ENCODE measurements around the gene KRTAP19-3.

The KRTAP19-3 gene

DNA sequence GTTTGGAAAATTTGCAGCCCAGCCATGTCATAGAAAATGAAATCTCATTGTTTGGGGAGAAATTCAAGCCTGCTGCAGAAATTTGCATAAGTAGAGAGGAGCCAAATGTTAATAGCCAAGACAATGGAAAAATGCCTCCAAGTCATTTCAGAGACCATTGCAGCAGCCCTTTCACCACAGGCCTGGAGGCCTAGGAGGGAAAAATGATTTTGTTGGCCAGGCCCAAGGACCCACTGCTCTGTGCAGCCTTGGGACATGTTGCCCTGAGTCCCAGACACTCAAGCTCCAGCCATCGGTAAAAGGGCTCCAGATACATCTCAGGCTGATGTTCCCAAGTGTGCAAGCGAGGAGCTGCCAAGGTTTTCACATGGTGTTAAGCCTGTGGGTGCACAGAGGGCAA lies 5.6 kb downstream of the KRTAP19-3 start:
- TF ChIP-seq, protein P1, sequence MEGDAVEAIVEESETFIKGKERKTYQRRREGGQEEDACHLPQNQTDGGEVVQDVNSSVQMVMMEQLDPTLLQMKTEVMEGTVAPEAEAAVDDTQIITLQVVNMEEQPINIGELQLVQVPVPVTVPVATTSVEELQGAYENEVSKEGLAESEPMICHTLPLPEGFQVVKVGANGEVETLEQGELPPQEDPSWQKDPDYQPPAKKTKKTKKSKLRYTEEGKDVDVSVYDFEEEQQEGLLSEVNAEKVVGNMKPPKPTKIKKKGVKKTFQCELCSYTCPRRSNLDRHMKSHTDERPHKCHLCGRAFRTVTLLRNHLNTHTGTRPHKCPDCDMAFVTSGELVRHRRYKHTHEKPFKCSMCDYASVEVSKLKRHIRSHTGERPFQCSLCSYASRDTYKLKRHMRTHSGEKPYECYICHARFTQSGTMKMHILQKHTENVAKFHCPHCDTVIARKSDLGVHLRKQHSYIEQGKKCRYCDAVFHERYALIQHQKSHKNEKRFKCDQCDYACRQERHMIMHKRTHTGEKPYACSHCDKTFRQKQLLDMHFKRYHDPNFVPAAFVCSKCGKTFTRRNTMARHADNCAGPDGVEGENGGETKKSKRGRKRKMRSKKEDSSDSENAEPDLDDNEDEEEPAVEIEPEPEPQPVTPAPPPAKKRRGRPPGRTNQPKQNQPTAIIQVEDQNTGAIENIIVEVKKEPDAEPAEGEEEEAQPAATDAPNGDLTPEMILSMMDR (conservative IDR thresholded peaks at IDR 0.05) = no peak
- H3K27ac ChIP-seq = no peak overlapping the region

DNA sequence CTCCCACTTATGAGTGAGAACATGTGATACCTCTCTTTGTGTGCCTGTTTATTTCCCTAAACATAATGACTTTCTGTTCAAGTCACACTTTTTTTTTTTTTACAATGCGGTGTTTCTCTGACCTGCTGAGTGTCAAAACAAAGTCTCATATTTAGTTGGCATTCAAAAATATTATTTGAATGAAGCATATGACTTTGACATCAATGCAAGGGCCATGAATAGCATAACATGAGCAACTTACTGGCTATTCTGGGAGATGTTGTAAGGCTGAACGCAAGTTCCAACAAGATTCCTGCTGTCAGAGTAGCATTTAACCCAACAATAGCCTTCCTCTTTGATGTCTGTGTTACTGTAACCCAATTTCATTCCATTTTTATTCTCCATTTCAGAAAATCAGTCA lies 9.7 kb downstream of the KRTAP19-3 start:
- TF ChIP-seq, protein P1 (conservative IDR thresholded peaks at IDR 0.05) = no peak
- H3K27ac ChIP-seq = no peak overlapping the region

DNA sequence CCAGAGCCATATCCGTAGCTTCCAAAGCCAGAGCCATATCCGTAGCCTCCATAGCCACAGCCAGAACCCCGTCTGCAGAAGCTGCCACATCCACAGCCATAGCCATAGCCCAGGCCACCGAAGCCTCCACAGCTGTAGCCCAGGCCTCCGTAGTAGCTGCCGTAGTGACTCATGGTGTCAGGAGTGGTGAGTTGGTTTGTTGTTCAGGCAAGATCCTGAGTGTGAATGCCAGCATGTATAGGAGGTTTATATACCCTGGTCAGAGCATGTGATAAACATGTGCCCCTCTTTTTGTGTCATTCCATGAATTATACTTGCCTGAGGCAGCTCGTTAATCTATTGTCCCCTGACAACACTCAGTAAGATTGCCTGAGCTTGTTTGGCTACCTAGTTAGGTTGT lies 11.7 kb downstream of the KRTAP19-3 start, which contains the start of gene KRTAP19-1:
TSS of gene KRTAP19-1 (minus strand) at position 223 of the 400 bp plus-strand sequence. CDS start at position 173, 50 bp downstream.
- TF ChIP-seq, protein P1 (conservative IDR thresholded peaks at IDR 0.05) = no peak

DNA sequence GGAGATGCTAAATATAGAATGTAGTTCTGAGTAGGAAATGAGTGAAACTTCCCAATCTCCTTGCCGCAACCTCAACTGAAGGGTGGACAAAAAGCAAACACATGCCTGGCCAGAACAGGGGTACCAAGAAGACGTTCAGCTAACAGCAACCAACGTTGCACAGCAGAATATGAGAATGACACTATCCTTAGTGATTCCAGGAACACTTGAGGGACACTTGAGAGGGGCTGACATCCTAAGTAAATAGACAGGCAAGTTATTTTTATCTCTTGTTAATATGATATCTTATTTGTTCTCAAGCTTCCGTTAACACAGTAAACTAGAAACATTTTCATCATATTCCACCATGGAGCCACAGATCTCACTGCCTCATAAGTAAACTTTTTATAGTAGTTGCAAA lies 12.6 kb downstream of the KRTAP19-3 start:
- TF ChIP-seq, protein P1 (conservative IDR thresholded peaks at IDR 0.05) = no peak
- H3K27ac ChIP-seq = no peak overlapping the region

More for the DNA sequence above, 11.7 kb downstream of the KRTAP19-3 start, which contains the start of gene KRTAP19-1:
- H3K27ac ChIP-seq = no peak within 1 kb of the TSS

DNA sequence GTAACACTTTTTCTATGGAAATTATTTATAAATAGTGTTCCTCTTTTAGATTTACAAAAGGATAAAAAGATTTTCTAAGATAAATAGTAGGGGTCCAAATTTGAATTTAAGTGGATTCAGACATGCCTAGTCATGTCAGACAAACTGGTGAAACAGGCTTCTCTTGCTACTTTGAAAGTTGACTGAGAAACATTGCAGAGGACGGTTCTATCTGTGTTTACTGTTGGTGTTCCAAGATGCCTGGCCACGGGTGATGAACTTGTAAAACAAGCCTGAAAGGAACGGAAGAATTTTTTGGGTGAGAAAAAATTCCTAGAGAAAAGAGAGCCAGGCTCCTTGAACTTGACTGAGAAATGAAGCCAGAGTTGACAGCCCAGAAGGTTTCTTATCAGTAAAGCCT lies 13.8 kb downstream of the KRTAP19-3 start:
- TF ChIP-seq, protein P1 (conservative IDR thresholded peaks at IDR 0.05) = no peak
- no peak overlapping the region; the same call in 1 of the 2 replicates for H3K27ac ChIP-seq

DNA sequence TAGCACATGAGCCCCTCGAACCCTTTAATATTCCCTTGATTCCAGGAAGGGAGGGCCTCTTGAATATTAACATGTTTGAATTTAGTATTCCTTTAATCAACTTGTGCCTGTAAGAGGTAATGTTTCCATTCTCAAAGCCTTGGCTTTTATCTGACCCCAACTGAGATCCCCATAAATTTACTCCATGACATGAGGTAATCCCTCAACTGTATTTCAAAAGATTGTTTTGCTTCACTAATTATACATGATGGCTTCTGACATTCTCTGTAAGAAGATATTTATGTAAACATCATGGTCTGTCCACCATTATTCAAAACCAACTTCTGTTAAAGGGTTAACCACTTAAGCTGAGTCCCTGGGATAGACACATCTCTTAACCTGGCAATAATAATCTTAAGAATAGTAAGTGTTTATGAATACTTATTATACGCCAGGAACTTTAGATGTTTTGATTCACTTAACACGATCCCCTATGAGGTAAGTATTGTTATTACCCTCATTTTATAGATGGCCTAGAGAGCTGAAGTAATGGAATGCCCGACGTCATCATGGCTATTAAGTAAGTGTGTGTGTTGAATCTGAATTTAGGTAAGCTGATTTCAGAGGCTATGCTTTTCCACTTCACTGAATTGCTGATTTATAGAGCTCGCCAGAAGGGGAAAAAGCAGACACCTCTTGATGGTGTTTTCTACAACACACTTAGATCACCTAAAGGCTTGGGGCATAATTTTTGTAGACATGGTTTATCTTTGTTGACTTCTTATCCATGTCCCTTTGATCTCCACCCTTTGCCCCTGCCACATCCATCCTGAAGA lies 22.7 kb downstream of the KRTAP19-3 start:
- TF ChIP-seq, protein P1 (conservative IDR thresholded peaks at IDR 0.05) = no peak
- no peak overlapping the region for H3K27ac ChIP-seq

DNA sequence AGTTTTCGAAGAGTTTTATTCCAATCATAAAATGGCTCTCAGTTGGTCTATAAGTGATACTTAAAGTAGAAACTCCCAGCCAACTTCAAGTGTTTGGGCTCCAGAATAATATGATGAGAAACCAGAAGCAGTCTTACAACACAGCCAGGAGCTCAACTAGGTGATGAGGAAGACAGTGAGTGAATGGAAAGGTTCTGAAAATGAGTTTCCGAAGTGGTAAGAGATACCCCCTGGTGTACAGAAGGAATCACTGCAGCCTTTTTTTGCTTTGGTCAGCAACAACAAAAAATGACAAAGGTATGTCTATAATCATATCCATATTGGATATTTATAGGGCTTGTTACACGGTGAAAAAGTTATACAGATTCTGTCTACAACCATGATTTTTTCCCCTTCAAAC lies 28.1 kb downstream of the KRTAP19-3 start:
- TF ChIP-seq, protein P1 (conservative IDR thresholded peaks at IDR 0.05) = peak; percentile 84
- no peak overlapping the region for H3K27ac ChIP-seq
